T47D (cell line): Measurements from ENCODE around the gene CEP112.

Experiments
- DNase-seq, 2 experiments: peaks; one replicate each; pipeline versions ENCODE4 v3.0.0 to v3.0.0-alpha.2; 2011 to 2012; ENCODE audit warnings: low read depth in 1 of 2, low spot score in 1 of 2
- JUND ChIP-seq: IDR thresholded peaks from 2 replicates; pipeline ENCODE4 v1.6.1; 2012; ENCODE audit warnings: low read depth
- in situ Hi-C: cut with HindIII; loops from 2 replicates; pipeline ENCODE4 v1.10.0; 2016; ENCODE audit warnings: low sequenced_read_pairs, low pct_unique_long_range_greater_than_20kb

CEP112 gene

DNA sequence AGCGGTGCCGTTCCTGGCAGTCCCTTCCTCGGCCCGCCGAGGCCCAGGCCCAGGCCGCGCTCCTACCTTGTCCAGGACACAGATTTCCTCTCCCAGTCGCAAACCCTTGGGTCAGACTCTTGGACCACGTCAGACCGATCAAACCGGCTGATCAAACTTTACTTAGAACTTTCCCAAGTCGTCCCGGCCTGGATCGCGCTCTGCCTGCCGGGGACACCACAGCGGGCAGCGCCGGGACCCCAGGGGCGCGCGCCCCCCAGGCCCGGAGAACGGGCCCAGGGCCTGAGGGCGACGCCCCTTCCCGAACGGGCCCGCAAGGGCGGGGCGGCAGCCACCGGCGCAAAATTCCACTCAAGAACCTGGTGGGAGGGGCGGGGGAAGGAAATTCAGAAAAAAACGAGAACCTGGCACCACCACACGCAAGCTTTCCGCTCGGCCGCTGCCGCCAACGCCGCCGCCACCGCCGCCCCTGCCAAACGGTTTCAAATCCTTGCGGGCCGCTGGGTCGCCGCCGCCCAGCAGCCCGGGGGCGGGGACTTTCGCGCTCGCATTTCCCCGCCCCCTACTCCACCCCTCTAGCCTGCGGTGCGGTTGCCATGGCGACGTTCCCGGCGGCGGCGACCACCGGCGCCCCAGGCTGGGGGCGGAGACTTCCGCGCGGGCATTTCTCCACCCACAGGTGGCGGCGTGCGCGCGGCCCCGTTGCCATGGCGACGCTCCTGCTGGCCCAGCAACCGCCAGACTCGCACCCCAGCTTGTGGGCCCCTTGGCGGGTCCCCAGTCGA is at the start of gene CEP112:
TSS of gene CEP112 (minus strand) at position 541 of the 785 bp plus-strand sequence.
- in situ Hi-C loops, result no loop called here
- DNase-seq, result peak; percentile 65 to 84
- TF ChIP-seq JUND, result no peak

DNA sequence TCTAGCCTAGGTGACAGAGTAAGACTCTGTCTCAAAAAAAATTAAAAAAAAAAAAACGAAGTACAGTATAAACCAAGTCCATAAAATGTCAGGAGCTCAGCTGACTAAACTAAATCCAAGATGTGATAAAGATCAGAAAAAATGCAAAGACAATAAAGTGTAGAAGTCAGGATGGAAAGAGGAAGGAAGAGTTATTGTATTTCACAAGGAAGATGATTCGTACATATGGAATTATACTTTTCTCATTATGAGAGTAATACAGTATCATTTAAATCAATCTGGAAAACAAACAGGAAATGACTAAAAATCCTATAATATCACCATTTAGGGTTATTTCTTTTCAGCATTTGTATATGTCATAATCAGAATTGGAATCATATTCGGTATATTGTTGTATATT is 48.7 kb upstream of the CEP112 start:
- TF ChIP-seq JUND, result no peak
- no peak for DNase-seq
- in situ Hi-C loops, result no loop called here

DNA sequence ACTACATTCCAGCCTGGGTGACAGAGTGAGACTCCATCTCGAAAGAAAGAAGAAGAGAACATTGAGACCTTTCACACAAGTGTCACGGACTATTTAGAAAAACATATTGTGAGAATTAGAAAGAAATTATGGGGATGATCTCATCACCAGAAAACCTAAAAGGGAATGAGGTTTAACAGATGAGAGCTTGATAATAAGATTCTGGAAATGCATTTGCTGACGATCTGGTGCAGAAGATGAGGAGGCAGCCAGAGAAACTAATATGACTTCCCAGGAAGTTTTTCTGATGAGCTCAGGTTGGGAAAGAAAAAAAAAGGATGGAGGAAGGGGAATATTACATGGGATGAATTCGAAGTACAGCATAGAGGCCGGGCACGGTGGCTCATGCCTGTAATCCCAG is 48.1 kb upstream of the CEP112 start:
- no peak for DNase-seq
- no peak for TF ChIP-seq JUND
- in situ Hi-C loops, result no loop called here

DNA sequence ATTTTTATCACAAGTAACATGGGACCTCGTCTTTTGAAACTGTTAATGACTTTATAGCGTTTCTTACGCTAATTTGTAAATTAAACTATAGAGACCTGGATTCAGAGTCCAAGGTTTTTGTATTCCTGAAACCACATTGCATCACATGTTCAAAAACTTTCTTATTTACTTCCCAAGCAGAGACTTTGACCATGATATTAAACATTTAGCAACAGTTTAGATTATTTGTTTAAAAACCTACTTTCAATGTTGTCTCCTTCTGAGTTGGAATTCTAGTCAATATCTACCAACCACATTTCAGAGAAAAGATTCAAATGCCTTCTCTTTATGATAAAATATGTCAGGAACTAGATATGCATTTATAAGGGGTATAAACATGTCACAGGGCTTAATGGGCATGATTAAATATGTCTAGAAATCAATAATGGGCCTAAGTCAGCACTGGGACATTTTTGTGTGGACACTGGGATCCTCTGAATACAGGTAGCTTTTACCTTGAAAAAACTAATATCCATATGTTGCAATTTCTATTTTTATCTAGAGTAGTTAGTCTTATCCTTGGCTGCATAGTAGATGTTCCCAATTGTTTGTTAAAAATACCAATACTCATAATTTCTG is 43.6 kb upstream of the CEP112 start:
- in situ Hi-C loops, result no loop called here
- TF ChIP-seq JUND, result no peak
- DNase-seq, result no peak

DNA sequence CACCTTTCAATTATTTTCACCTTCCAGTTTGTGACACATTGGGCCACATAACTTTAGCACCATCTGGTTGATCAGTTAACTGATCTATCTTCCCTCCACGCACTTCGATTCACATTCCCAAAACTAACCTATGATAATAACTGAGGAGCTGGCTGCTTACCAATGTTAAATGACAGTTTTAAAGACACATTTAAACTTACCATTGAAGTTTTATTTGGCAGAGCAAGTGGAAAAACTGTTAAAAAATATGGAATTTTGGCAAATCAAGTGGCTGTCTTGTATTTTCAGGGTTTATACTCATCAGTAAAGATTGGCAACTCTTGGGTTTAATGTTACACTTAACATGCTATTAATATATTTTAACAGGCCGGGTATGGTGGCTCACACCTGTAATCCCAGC is 42.7 kb upstream of the CEP112 start:
- TF ChIP-seq JUND, result no peak
- DNase-seq, result no peak
- in situ Hi-C loops, result no loop called here

DNA sequence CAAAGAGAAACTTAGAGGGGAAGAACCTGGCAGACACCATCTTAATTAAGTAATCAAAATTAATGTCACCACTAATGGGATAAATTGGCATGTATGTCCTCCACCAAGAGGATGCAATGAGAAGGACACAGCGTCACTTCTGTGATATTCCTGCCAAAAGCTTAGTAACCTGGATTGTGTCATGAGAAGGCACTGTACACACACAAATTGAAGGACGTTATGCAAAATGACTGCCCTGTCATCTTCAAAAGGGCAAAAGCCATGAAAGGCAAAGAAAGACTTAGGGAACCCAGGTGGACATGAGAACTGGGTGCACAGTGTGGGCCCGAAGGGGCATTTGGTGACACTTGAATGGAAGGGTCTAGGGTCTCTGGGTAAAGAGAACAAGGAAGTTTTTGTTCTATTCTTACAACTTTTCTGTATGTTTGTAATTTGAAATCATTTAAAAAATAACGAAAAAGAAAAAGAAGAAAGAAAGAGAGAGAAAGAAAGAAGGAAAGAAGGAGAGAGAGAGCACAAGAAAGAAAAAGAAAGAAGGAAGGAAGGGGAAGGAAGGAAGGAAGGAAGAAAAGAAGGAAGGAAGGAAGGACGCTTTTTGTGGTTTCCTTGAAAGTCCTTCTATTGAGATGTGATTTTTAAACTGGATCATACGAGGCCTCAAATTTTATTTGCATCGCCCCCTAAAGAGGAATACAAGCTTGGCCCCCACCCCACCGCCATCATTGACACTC is 41.3 kb upstream of the CEP112 start:
- DNase-seq, result no peak
- no peak for TF ChIP-seq JUND
- in situ Hi-C loops, result no loop called here

DNA sequence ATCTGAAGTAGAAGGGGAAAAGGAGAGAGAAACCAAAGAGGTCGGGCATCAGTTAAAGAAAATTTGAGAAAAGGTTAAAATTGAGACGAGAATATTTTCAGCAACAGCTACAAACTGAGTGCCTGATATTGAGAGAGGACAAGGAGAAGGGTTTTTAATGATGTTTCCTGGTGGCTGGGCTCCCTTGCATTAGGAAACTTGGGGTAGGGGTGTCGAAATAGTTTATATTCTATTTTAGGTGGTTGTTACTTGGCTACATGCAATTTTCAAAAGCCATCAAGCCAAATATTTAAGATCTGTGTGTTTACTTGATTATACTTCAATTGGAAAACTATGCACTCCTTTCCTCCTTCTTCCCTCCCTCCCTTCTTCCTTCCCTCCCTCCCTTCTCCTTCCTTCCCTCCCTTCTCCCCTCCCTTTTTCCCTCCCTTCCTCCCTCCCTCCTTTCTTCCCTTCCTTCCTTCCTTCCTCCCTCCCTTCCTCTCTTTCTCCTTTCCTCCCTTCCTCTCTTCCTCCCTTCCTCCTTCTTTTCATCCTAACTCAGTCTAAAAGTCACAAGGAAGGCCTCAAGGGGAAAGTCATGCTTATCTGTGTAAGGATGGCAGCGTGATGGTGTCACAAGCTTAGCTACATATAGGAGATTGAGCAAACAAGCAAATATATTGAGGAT is 39.1 kb upstream of the CEP112 start:
- TF ChIP-seq JUND, result no peak
- DNase-seq, result no peak
- in situ Hi-C loops, result no loop called here

DNA sequence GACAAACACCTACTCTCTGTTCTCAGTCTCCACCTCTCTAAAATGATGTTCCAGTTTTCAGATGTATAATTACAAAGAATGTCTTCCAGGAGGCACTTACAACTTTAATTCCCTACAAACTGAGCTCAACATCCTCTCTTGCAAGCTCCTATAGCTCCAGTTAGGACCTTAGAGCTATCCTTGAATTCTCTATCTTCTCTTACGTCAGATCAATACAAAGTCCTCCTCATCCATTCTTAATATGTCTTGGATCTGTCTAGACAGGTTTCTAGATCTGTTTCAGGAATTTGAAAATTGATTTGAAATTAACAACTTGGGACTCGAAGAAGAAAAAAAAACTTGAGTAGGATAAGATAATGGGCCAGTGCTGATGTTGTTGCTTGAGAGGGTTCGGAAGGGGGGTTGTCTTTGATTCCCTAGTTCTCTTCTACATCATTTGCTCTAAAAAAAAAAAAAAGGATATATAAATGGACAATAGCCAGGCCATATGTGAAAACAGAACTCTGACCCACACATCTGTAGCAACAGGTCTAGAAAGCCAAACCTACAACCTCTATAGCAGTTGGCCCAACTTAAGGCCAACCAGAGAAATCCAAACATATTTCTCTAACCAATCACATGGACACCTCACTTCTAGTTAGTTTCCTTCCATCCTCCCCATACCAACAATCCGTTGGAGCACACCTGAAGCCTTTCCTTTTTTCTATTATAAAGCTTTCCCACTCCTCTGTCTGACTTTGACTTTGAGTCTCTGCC is 38.0 kb upstream of the CEP112 start:
- DNase-seq, result no peak
- in situ Hi-C loops, result no loop called here
- no peak for TF ChIP-seq JUND

DNA sequence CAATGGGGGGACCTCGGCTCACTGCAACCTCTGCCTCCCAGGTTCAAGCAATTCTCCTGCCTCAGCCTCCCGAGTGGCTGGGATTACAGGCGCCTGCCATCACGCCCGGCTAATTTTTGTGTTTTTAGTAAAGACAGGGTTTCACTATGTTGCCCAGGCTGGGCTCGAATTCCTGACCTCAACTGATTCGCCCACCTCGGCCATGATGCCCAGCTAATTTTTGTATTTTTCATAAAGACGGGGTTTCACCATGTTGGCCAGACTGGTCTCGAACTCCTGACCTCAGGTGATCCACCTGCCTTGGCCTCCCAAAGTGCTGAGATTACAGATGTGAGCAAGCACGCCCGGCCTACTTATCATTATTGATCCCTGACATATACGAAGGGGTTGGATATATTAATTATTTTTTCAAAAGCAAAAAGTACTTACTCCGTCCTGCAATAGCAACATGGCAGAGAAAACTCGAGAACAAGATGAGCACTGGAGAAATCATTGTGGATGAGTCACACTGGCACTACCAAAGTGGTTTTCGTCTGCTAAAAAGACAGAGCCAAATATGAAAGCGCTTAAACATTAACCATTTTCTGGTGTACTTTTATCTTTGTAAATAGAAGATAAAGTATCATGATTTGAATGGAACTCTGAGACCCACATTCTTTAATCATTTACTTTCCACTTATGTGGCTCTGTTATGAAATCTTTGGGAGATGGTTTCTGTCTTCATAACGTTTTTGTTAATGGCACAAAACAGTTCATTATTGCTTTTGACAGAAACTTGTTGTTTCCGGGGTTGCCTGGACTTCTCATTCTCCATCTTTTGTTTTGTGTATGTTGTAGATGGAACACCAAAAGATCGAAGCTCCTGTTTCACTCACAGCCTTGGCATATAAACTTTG is 37.2 kb upstream of the CEP112 start, which contains the start of gene APOH:
TSS of gene APOH (minus strand) at position 529 of the 896 bp plus-strand sequence. CDS start at position 493, 36 bp downstream.
- TF ChIP-seq JUND, result no peak
- in situ Hi-C loops, result no loop called here
- DNase-seq, result no peak

DNA sequence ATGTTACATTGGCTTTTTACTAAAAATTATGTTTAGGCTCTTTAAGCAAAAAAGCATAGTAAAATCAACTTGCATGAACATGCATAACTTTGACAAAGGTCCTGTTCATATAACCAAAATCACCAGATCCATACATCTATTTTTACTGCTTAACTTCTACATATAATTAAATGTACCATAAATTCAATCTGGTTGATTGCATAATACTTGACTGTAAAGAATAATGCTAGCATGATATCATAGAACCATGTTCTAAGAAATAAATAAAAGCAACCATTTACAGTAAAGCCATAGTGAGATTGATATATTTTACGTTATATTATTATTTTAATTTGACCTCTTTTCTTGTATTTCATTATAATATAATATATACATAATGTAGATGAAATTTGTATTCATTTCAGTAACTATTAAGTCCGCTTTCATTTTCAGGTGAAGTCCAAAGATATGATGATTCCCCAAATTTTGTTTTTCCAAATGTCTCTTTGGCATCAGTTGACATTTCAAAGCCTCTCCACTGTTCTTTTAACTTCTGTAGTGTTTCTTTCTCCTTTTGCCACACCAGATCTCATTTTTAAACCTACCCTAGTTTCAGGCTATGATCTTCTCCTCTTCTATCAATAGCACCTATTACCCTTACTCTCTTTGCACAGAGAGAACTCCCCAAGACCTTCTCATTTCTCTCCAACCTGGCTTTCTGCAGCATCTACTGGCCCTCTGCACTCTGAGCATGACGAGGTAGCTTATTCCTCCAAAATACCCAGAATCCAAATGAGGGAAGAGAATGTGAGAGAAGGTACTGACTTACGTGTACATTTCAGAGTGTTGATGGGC is 35.5 kb upstream of the CEP112 start:
- no peak for DNase-seq
- in situ Hi-C loops, result no loop called here
- TF ChIP-seq JUND, result no peak

DNA sequence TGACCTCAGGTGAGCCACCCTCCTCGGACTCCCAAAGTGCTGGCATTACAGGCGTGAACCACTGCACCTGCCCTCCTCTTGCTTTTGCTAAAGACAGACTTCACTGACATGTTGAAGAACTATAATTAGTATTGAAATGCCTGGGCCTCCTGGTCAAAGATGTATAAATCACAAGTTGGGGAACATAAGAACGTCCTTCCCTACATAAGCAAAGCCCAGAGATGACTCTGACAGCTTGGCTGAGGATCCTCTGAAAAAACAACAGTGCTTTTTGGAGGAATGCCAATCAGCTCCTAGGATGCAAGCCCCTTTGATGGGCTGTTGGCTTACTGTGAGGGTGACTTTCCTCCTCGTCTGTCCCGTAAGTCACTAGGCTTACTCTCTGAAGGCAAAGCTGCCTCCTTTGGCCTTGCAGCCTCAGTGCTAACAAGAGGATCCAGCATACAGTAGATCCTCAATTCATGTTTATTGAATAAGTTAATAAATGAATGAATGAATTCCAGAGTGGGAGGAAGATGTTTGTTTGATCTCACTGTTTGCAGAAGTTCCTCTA is 30.9 kb upstream of the CEP112 start:
- TF ChIP-seq JUND, result no peak
- in situ Hi-C loops, result no loop called here
- DNase-seq, result no peak
